ENCODE results near the gene FAM131B.

The FAM131B gene

DNA sequence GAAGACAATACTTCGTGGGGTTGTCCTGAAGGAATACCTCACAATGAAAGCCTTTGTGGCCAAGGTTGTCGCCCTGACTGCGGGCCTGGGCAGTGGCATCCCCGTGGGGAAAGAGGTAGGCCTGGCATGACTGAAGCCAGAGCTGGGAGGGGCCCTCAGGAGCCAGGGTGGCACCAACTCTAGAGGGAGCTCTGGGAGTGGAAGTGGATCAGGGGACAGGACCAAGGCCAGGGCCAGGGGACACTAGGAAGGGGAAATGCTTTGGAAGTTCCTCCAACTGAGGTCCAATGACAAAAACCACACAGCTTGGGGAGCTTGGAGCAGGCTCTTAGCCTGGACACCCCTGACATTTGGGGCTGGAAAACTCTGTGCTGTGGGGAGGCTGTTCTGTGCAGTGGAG, 40.8 kb downstream of the FAM131B start:
- H3K9me3 ChIP-seq (ENCODE audit: control insufficient read depth, insufficient read depth, low read length) = no peaks in the 10 kb centered on the region
- no peaks in the 10 kb centered on the region for H3K27me3 ChIP-seq (ENCODE audit: control insufficient read depth, insufficient read depth, low read length)
- H3K9ac ChIP-seq (ENCODE audit: low read depth, low read length) = no peak overlapping the region
- H3K4me3 ChIP-seq (ENCODE audit: low read depth, low read length) = no peak overlapping the region
- peaks cover 3% of the 10 kb centered on the region for H3K4me1 ChIP-seq (ENCODE audit: control insufficient read depth, insufficient read depth, low read length)
- H3K36me3 ChIP-seq (ENCODE audit: control insufficient read depth, insufficient read depth, low read length) = no peaks in the 10 kb centered on the region

GRCh38 chr7:143321242-143321641, 41.3 kb downstream of the FAM131B start:
- Histone ChIP-seq H3K4me1 (ENCODE audit: control insufficient read depth, insufficient read depth, low read length) (peaks cover 3% of the 10 kb centered on the region), H3K4me3 (ENCODE audit: low read depth, low read length) (no peak overlapping the region), H3K36me3 (ENCODE audit: control insufficient read depth, insufficient read depth, low read length) (no peaks in the 10 kb centered on the region)

DNA sequence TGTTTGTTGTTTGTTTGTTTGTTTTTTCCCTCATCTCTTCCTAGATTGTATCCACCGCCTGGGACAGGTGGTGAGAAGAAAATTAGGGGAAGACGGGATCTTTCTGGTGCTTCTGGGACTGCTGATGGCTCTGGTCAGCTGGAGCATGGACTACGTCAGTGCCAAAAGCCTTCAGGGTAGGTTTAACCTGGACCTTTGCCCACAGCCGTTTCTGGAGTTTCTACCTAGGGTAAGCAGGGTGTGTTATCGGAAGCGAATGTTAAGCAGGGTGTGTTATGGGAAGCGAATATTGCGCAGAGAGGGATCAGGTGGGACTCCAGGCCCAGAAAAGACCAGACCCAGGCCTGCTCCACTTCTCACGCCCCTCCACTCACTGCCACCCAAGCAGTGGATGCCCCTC, 41.9 kb downstream of the FAM131B start:
- Histone ChIP-seq H3K9ac (ENCODE audit: low read depth, low read length) (no peak overlapping the region), H3K4me3 (ENCODE audit: low read depth, low read length) (no peak overlapping the region), H3K36me3 (ENCODE audit: control insufficient read depth, insufficient read depth, low read length) (no peaks in the 10 kb centered on the region), H3K9me3 (ENCODE audit: control insufficient read depth, insufficient read depth, low read length) (no peaks in the 10 kb centered on the region), H3K4me1 (ENCODE audit: control insufficient read depth, insufficient read depth, low read length) (peaks cover 2% of the 10 kb centered on the region), H3K27me3 (ENCODE audit: control insufficient read depth, insufficient read depth, low read length) (no peaks in the 10 kb centered on the region)

More at GRCh38 chr7:143321242-143321641, 41.3 kb downstream of the FAM131B start:
- H3K9me3 ChIP-seq (ENCODE audit: control insufficient read depth, insufficient read depth, low read length) = no peaks in the 10 kb centered on the region
- no peak overlapping the region for H3K9ac ChIP-seq (ENCODE audit: low read depth, low read length)
- H3K27me3 ChIP-seq (ENCODE audit: control insufficient read depth, insufficient read depth, low read length) = no peaks in the 10 kb centered on the region

DNA sequence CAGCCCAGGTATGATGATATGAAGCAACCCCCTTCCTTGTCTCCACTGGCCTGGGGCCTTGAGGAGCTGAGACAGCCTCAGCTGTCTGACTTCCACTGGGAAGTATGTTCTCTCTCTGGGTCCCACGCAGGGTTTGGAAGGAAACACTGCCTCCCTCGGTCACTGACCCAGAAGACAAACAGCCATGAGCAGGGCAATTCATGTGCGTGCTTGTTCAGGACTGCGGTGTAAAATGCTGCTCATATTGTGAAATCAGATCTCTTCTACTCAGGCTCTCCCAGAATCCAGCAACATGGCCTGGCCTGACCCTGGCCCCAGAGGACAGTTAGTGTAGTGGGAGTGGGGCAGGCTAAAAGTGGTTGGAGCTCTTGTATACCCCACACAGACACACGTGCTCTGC, 43.9 kb downstream of the FAM131B start:
- no peak overlapping the region for H3K4me3 ChIP-seq (ENCODE audit: low read depth, low read length)
- H3K9ac ChIP-seq (ENCODE audit: low read depth, low read length) = no peak overlapping the region
- H3K9me3 ChIP-seq (ENCODE audit: control insufficient read depth, insufficient read depth, low read length) = no peaks in the 10 kb centered on the region
- no peaks in the 10 kb centered on the region for H3K27me3 ChIP-seq (ENCODE audit: control insufficient read depth, insufficient read depth, low read length)
- no peaks in the 10 kb centered on the region for H3K36me3 ChIP-seq (ENCODE audit: control insufficient read depth, insufficient read depth, low read length)
- no peaks in the 10 kb centered on the region for H3K4me1 ChIP-seq (ENCODE audit: control insufficient read depth, insufficient read depth, low read length)

DNA sequence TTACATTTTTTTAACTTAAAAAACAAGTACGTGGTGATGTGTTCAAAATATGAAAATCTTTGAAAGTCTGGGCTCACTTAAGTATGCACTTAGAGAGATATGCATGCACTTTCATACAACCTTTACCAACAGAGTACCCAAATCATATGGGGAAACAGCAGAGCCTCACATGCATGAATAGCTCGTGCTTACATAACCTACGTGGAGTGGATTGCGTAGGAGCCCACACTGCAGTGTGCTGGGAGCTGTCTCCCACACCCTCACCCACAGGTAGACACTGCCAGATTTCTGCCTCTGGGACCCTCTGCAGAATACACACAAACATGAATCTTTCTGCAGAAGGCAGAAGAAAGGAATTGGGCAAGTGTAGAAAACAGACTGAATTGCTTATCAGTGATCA, 46.0 kb downstream of the FAM131B start:
- Histone ChIP-seq H3K27me3 (ENCODE audit: control insufficient read depth, insufficient read depth, low read length) (no peaks in the 10 kb centered on the region), H3K4me1 (ENCODE audit: control insufficient read depth, insufficient read depth, low read length) (no peaks in the 10 kb centered on the region), H3K36me3 (ENCODE audit: control insufficient read depth, insufficient read depth, low read length) (no peaks in the 10 kb centered on the region)

GRCh38 chr7:143315776-143316175, 46.7 kb downstream of the FAM131B start, which contains the start of gene CLCN1:
Gene CLCN1, plus strand, starts transcription at chr7:143316111. Its CDS starts 102 bp downstream, at chr7:143316213.
- Histone ChIP-seq H3K9me3 (ENCODE audit: control insufficient read depth, insufficient read depth, low read length) (no peaks in the 10 kb centered on the region), H3K27me3 (ENCODE audit: control insufficient read depth, insufficient read depth, low read length) (no peaks in the 10 kb centered on the region), H3K4me3 (ENCODE audit: low read depth, low read length) (no peak within 1 kb of the TSS), H3K9ac (ENCODE audit: low read depth, low read length) (no peak within 1 kb of the TSS), H3K4me1 (ENCODE audit: control insufficient read depth, insufficient read depth, low read length) (no peaks in the 10 kb centered on the region), H3K36me3 (ENCODE audit: control insufficient read depth, insufficient read depth, low read length) (no peaks in the 10 kb centered on the region)

More for the DNA sequence above, 46.0 kb downstream of the FAM131B start:
- no peak overlapping the region for H3K4me3 ChIP-seq (ENCODE audit: low read depth, low read length)
- no peak overlapping the region for H3K9ac ChIP-seq (ENCODE audit: low read depth, low read length)
- no peaks in the 10 kb centered on the region for H3K9me3 ChIP-seq (ENCODE audit: control insufficient read depth, insufficient read depth, low read length)

GRCh38 chr7:143314127-143314526, 48.4 kb downstream of the FAM131B start:
- no peaks in the 10 kb centered on the region for H3K9me3 ChIP-seq (ENCODE audit: control insufficient read depth, insufficient read depth, low read length)
- H3K4me1 ChIP-seq (ENCODE audit: control insufficient read depth, insufficient read depth, low read length) = no peaks in the 10 kb centered on the region
- H3K36me3 ChIP-seq (ENCODE audit: control insufficient read depth, insufficient read depth, low read length) = no peaks in the 10 kb centered on the region
- H3K27me3 ChIP-seq (ENCODE audit: control insufficient read depth, insufficient read depth, low read length) = no peaks in the 10 kb centered on the region
- no peak overlapping the region for H3K9ac ChIP-seq (ENCODE audit: low read depth, low read length)
- H3K4me3 ChIP-seq (ENCODE audit: low read depth, low read length) = no peak overlapping the region

GRCh38 chr7:143308632-143309031, 53.9 kb downstream of the FAM131B start:
- Histone ChIP-seq H3K4me3 (ENCODE audit: low read depth, low read length) (no peak overlapping the region), H3K27me3 (ENCODE audit: control insufficient read depth, insufficient read depth, low read length) (no peaks in the 10 kb centered on the region), H3K4me1 (ENCODE audit: control insufficient read depth, insufficient read depth, low read length) (no peaks in the 10 kb centered on the region), H3K9me3 (ENCODE audit: control insufficient read depth, insufficient read depth, low read length) (no peaks in the 10 kb centered on the region), H3K9ac (ENCODE audit: low read depth, low read length) (no peak overlapping the region), H3K36me3 (ENCODE audit: control insufficient read depth, insufficient read depth, low read length) (peaks cover 22% of the 10 kb centered on the region)

DNA sequence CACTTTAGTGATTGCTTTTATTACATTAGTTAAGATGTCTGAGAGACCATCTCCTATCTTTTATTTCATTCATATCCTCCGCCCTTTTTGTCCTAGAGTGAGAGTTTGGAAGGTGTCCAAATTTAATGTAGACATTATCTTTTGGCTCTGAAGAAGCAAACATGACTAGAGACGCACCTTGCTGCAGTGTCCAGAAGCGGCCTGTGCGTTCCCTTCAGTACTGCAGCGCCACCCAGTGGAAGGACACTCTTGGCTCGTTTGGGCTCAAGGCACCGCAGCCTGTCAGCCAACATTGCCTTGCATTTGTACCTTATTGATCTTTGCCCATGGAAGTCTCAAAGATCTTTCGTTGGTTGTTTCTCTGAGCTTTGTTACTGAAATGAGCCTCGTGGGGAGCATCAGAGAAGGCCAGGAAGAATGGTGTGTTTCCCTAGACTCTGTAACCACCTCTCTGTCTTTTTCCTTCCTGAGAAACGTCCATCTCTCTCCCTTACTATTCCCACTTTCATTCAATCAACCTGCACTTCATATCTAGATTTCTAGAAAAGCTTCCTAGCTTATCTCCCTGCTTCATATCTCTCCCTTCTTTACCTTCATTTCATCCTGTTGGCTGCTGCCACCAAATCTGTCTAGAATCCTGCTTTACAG, 57.0 kb downstream of the FAM131B start:
- Histone ChIP-seq H3K4me3 (ENCODE audit: low read depth, low read length) (no peak overlapping the region), H3K4me1 (ENCODE audit: control insufficient read depth, insufficient read depth, low read length) (no peaks in the 10 kb centered on the region), H3K36me3 (ENCODE audit: control insufficient read depth, insufficient read depth, low read length) (peaks cover 33% of the 10 kb centered on the region), H3K9ac (ENCODE audit: low read depth, low read length) (no peak overlapping the region), H3K27me3 (ENCODE audit: control insufficient read depth, insufficient read depth, low read length) (no peaks in the 10 kb centered on the region), H3K9me3 (ENCODE audit: control insufficient read depth, insufficient read depth, low read length) (no peaks in the 10 kb centered on the region)

DNA sequence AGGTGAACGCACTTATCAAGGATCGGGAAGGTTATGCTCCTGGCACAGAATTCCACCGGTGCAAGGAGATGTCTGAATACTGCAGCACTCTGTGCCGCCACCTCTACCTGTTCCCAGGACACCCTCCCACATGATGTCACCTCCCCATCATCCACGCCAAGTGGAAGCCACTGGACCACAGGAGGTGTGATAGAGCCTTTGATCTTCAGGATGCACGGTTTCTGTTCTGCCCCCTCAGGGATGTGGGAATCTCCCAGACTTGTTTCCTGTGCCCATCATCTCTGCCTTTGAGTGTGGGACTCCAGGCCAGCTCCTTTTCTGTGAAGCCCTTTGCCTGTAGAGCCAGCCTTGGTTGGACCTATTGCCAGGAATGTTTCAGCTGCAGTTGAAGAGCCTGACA, 57.6 kb downstream of the FAM131B start:
- Histone ChIP-seq H3K36me3 (ENCODE audit: control insufficient read depth, insufficient read depth, low read length) (peaks cover 39% of the 10 kb centered on the region), H3K4me3 (ENCODE audit: low read depth, low read length) (no peak overlapping the region)

DNA sequence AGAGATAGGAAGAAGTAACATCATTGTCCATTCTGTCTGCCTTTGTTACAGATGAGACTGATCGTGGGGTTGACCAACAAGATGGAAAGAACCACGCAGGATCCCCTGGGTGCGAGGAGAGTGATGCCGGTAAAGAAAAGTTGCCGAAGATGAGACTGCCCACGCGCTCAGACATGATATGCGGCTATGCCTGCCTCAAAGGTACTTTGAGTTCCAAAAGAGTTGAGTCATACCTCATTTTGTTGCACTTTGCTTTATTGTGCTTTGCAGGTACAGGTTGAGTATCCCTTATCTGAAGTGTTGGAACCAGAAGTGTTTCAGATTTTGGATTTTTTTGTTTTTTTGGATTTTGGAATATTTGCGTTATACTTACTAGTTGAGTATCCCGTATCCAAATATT, 58.8 kb downstream of the FAM131B start:
- Histone ChIP-seq H3K4me1 (ENCODE audit: control insufficient read depth, insufficient read depth, low read length) (no peaks in the 10 kb centered on the region), H3K27me3 (ENCODE audit: control insufficient read depth, insufficient read depth, low read length) (no peaks in the 10 kb centered on the region), H3K9me3 (ENCODE audit: control insufficient read depth, insufficient read depth, low read length) (no peaks in the 10 kb centered on the region), H3K9ac (ENCODE audit: low read depth, low read length) (no peak overlapping the region), H3K4me3 (ENCODE audit: low read depth, low read length) (no peak overlapping the region), H3K36me3 (ENCODE audit: control insufficient read depth, insufficient read depth, low read length) (peaks cover 41% of the 10 kb centered on the region)

More for the DNA sequence above, 57.6 kb downstream of the FAM131B start:
- Histone ChIP-seq H3K27me3 (ENCODE audit: control insufficient read depth, insufficient read depth, low read length) (no peaks in the 10 kb centered on the region), H3K9ac (ENCODE audit: low read depth, low read length) (no peak overlapping the region), H3K4me1 (ENCODE audit: control insufficient read depth, insufficient read depth, low read length) (no peaks in the 10 kb centered on the region), H3K9me3 (ENCODE audit: control insufficient read depth, insufficient read depth, low read length) (no peaks in the 10 kb centered on the region)
